Panc1 (cell line): ENCODE data around the gene SLC5A9. TPM values are rescaled to one million over a fixed set of nuclear protein-coding genes. Genes with fewer than 3 reads are reported as not detected.

Source experiments
- ATAC-seq: fragments of 200-7000 bp; cut with Tn5 transposase; 2 replicates; pipeline ENCODE4 v1.9.1; 2020; ENCODE audit warnings: mild to moderate bottlenecking, moderate library complexity
- BruUV-seq: library from RNA; stranded (reverse); fragments of 400-500 nt; replicated peaks from 2 replicates; lab custom pipeline; 2021; lab: Mats Ljungman, UMichigan
- CTCF ChIA-PET: fragments of 300-600 bp; sonication (Branson Sonifier 250); formaldehyde crosslinking; loops from one replicate; lab custom pipeline; 2022; ENCODE audit warnings: antibody characterized with exemption; lab: Charles Lee
- POLR2A ChIA-PET: fragments of 300-600 bp; sonication (Branson Sonifier 250); formaldehyde crosslinking; loops from one replicate; lab custom pipeline; 2022; ENCODE audit warnings: antibody characterized with exemption; lab: Charles Lee
- DNase-seq: peaks from one replicate; pipeline ENCODE4 v3.0.0-alpha.2; 2010; ENCODE audit warnings: low read depth, low spot score
- H3K27ac ChIP-seq: 2 replicates; pipeline ENCODE4 v1.5.1; 2011; ENCODE audit warnings: mild to moderate bottlenecking, low read length, inconsistent platforms
- H3K27me3 ChIP-seq: fragments of 200-500 bp; sonication (Bioruptor generic); 2 replicates; pipeline ENCODE4 v1.6.0; 2014; ENCODE audit warnings: low read length, inconsistent platforms; ENCODE audit not compliant: control insufficient read depth, insufficient read depth
- H3K36me3 ChIP-seq: fragments of 200-500 bp; sonication (Bioruptor generic); 2 replicates; pipeline ENCODE4 v1.5.1; 2014; ENCODE audit warnings: inconsistent platforms, mild to moderate bottlenecking, low read length, moderate library complexity; ENCODE audit not compliant: control insufficient read depth, insufficient read depth
- H3K4me1 ChIP-seq: 2 replicates; pipeline ENCODE4 v1.5.1; 2011; ENCODE audit warnings: inconsistent platforms, mild to moderate bottlenecking, low read length, moderate library complexity; ENCODE audit not compliant: control insufficient read depth, insufficient read depth
- H3K4me3 ChIP-seq, 2 experiments: 2 replicates each; pipeline ENCODE4 v1.5.1; 2011 to 2012; ENCODE audit warnings: low read depth in 2 of 2, low read length in 2 of 2, mild to moderate bottlenecking in 2 of 2, inconsistent platforms in 1 of 2, moderate library complexity in 1 of 2
- H3K9me3 ChIP-seq: fragments of 200-500 bp; sonication (Bioruptor generic); 2 replicates; pipeline ENCODE4 v1.5.1; 2014; ENCODE audit warnings: low read depth, mild to moderate bottlenecking, inconsistent platforms, low read length, moderate library complexity; ENCODE audit not compliant: control insufficient read depth, insufficient read depth
- CTCF ChIP-seq: fragments of 450-650 bp; IDR thresholded peaks from 2 replicates; pipeline ENCODE4 v1.5.1; 2017; ENCODE audit warnings: mild to moderate bottlenecking
- POLR2AphosphoS5 ChIP-seq: IDR thresholded peaks from 2 replicates; pipeline ENCODE4 v1.6.1; 2012; ENCODE audit warnings: mild to moderate bottlenecking, low read depth, low read length, moderate library complexity
- REST ChIP-seq, 2 experiments: IDR thresholded peaks; 2 replicates each; pipeline ENCODE4 v1.6.1; 2011 to 2012; ENCODE audit warnings: low read depth in 2 of 2, control low read depth in 1 of 2, low read length in 1 of 2, mild to moderate bottlenecking in 1 of 2, moderate library complexity in 1 of 2; ENCODE audit not compliant: insufficient read depth in 1 of 2
- SIN3A ChIP-seq: IDR thresholded peaks from 2 replicates; pipeline ENCODE4 v1.6.1; 2012; ENCODE audit warnings: low read depth, mild to moderate bottlenecking, low read length, moderate library complexity, borderline replicate concordance; ENCODE audit not compliant: insufficient read depth
- TCF7L2 ChIP-seq: IDR thresholded peaks from 2 replicates; pipeline ENCODE4 v1.6.1; 2011; ENCODE audit warnings: mild to moderate bottlenecking, low read depth, low read length, inconsistent platforms
- in situ Hi-C: cut with HindIII; loops from 2 replicates; pipeline ENCODE4 v1.10.0; 2016; ENCODE audit warnings: low sequenced_read_pairs, low pct_unique_long_range_greater_than_20kb
- intact Hi-C: fragments of 100-400 bp; cut with micrococcal nuclease; formaldehyde crosslinking; loops from one replicate; pipeline ENCODE4 v1.10.0; 2022; ENCODE audit not compliant: unreplicated experiment
- total RNA-seq: library from RNA; stranded (reverse); gene quantifications from one replicate; pipeline ENCODE4 v1.2.1, GENCODE V29; 2021; ENCODE audit not compliant: unreplicated experiment

Gene SLC5A9
- total RNA-seq, 1 experiment from 2014 or later = not detected

GRCh38 chr1:48224791-48225190, 2.3 kb downstream of the SLC5A9 start:
- DNase-seq = no peak
- intact Hi-C loops (no loop called here), in situ Hi-C loops (no loop called here)
- Histone ChIP-seq H3K27ac (no peak overlapping the region), H3K36me3 (no peaks in the 10 kb centered on the region), H3K27me3 (no peaks in the 10 kb centered on the region), H3K9me3 (no peaks in the 10 kb centered on the region), H3K4me3 (no peak overlapping the region), H3K4me1 (no peaks in the 10 kb centered on the region; the same call in 1 of the 2 replicates)
- no peak for TF ChIP-seq REST (IDR thresholded peaks at IDR 0.05; ENCODE audit: insufficient read depth in 1 of 2, low read depth in 2 of 2, low read length in 1 of 2)
- TF ChIP-seq POLR2AphosphoS5 = no peak
- no peak for TF ChIP-seq TCF7L2
- TF ChIP-seq SIN3A = no peak
- no peak for TF ChIP-seq CTCF
- POLR2A ChIA-PET = no interaction called here
- CTCF ChIA-PET = interaction anchor here (0.6 kb wide), 1 partner anchor 10 kb away, joined by 3 read pairs; no protein-coding TSS in a partner anchor
- no peak for ATAC-seq
- no TSS peak for BruUV-seq

- no peak for ATAC-seq
- Histone ChIP-seq H3K4me3 (no peak overlapping the region), H3K27me3 (no peaks in the 10 kb centered on the region), H3K4me1 (no peaks in the 10 kb centered on the region; the same call in 1 of the 2 replicates), H3K36me3 (no peaks in the 10 kb centered on the region), H3K9me3 (no peaks in the 10 kb centered on the region), H3K27ac (no peak overlapping the region)
- no peak for DNase-seq
- CTCF ChIA-PET = no interaction called here
- in situ Hi-C loops = no loop called here
- TF ChIP-seq TCF7L2 (no peak), CTCF (no peak), SIN3A (no peak), POLR2AphosphoS5 (no peak)
- intact Hi-C loops = no loop called here
- POLR2A ChIA-PET = no interaction called here
- BruUV-seq = no TSS peak
These were observed 3.1 kb downstream of the SLC5A9 start for GRCh38 chr1:48225579-48225978.
